ENCODE results near the gene RSAD1. TPM values are rescaled to one million over a fixed set of nuclear protein-coding genes. Genes with fewer than 3 reads are reported as not detected.

Gene RSAD1
- total and polyA plus RNA-seq, 8 donors = 20.1 to 49.4 (median 33.6) TPM

DNA sequence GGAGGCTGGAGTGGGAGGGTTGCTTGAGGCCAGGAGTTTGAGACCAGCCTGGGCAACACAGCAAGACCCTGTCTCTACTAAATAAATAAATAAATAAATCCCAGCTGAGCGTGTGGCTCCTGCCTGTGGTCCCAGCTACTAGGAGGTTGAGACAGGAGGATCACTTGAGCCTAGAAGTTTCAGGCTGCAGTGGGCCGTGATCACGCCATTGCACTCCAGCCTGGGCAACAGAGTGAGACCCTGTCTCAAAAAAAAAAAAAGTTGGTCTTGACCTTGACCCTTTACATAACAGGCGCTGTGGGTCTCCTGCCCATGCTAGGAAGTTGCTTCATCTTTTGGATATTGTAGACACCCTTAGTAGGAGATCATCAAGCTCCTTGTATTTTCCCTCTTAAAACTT is 41.3 kb upstream of the RSAD1 start:
- H3K4me1 ChIP-seq = peaks cover 6 to 17% (median 17%) of the 10 kb centered on the region in 3 donors
- TF ChIP-seq, protein P1, sequence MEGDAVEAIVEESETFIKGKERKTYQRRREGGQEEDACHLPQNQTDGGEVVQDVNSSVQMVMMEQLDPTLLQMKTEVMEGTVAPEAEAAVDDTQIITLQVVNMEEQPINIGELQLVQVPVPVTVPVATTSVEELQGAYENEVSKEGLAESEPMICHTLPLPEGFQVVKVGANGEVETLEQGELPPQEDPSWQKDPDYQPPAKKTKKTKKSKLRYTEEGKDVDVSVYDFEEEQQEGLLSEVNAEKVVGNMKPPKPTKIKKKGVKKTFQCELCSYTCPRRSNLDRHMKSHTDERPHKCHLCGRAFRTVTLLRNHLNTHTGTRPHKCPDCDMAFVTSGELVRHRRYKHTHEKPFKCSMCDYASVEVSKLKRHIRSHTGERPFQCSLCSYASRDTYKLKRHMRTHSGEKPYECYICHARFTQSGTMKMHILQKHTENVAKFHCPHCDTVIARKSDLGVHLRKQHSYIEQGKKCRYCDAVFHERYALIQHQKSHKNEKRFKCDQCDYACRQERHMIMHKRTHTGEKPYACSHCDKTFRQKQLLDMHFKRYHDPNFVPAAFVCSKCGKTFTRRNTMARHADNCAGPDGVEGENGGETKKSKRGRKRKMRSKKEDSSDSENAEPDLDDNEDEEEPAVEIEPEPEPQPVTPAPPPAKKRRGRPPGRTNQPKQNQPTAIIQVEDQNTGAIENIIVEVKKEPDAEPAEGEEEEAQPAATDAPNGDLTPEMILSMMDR (IDR thresholded peaks at IDR 0.05) = no peak
- no peaks in the 10 kb centered on the region for H3K36me3 ChIP-seq
- no peak overlapping the region for H3K27ac ChIP-seq
- no peaks in the 10 kb centered on the region for H3K9me3 ChIP-seq
- H3K4me3 ChIP-seq = no peak overlapping the region
- DNase-seq = no peak
- no peaks in the 10 kb centered on the region for H3K27me3 ChIP-seq
- 95 to 97% methylated on average over 4 of the region's 4 CpGs for WGBS, 2 donors
- ATAC-seq = no peak
- intact Hi-C loops (cut with DNase I) = no loop called here
- FAIRE-seq = no peak

DNA sequence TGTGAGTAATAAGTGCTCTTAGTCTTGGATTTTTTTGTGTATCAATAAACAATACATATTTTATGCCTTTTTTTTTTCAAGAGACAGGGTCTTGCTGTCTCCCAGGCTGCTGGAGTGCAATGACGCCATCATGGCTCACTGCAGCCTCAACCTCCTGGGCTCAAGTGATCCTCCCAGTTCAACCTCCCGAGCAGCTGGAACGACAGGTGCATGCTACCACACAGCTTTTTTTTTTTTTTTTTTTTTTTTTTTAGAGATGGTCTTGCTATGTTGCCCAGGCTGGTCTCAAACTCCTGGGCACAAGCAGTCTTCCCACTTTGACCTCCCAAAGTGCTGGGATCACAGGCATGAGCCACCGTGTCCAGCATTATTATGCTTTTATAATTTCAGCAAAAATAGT is 39.7 kb upstream of the RSAD1 start:
- ATAC-seq = no peak
- no peak for FAIRE-seq

DNA sequence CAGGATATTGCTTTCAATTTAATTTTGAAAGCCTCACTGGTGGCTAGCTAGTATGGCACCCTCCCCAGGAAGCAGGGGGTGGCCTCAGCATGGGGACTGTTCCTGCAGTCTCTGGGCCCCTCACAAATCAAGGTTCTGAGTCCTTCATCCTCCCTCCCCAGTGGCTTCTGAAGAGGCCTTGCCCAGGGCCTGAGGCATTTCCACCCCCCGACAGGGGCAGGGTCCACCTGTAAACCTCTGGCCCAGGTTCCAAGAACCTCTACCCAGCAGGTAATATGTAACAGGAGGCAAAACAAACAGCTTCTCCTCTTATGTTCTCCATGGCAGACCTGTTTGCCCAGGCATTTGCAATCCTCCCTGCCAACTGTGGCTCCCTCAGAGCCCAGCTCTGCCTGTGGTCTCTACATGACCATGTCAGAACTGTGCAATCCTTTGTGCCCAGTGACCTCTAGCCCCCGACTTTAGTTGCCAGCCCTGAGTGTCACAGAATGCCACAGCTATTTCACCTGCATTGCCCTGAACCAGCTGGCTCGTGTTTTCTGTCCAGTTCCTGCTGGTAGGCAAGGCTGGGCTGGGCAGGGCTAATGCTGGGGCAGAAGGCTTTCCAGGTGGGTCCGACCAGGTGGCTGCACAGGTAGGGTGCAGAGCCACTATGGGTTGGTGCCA is 38.4 kb upstream of the RSAD1 start:
- intact Hi-C loops (cut with DNase I) = no loop called here
- DNase-seq (peak in 5 of 6 donors; percentile 33 to 73 (median 52)), FAIRE-seq (no peak), ATAC-seq (peak; percentile 72 to 85 (median 84))
- Histone ChIP-seq H3K9me3 (no peaks in the 10 kb centered on the region), H3K4me3 (no peak overlapping the region), H3K36me3 (no peaks in the 10 kb centered on the region), H3K4me1 (peaks cover 13 to 29% (median 26%) of the 10 kb centered on the region in 3 donors), H3K27me3 (no peaks in the 10 kb centered on the region), H3K27ac (peak overlapping the region; percentile 56 to 72 (median 69))
- 14 to 18% methylated on average over 4 of the region's 4 CpGs for WGBS, 2 donors
- TF ChIP-seq, protein P1 (IDR thresholded peaks at IDR 0.05) = no peak

More for the DNA sequence above, 39.7 kb upstream of the RSAD1 start:
- Histone ChIP-seq H3K4me1 (peaks cover 13 to 29% (median 25%) of the 10 kb centered on the region in 3 donors), H3K27ac (no peak overlapping the region), H3K36me3 (no peaks in the 10 kb centered on the region), H3K27me3 (no peaks in the 10 kb centered on the region), H3K9me3 (no peaks in the 10 kb centered on the region), H3K4me3 (no peak overlapping the region)
- intact Hi-C loops (cut with DNase I) = no loop called here
- DNase-seq = no peak
- TF ChIP-seq, protein P1 (IDR thresholded peaks at IDR 0.05) = no peak
- 89 to 93% methylated on average over 4 of the region's 4 CpGs for WGBS, 2 donors

DNA sequence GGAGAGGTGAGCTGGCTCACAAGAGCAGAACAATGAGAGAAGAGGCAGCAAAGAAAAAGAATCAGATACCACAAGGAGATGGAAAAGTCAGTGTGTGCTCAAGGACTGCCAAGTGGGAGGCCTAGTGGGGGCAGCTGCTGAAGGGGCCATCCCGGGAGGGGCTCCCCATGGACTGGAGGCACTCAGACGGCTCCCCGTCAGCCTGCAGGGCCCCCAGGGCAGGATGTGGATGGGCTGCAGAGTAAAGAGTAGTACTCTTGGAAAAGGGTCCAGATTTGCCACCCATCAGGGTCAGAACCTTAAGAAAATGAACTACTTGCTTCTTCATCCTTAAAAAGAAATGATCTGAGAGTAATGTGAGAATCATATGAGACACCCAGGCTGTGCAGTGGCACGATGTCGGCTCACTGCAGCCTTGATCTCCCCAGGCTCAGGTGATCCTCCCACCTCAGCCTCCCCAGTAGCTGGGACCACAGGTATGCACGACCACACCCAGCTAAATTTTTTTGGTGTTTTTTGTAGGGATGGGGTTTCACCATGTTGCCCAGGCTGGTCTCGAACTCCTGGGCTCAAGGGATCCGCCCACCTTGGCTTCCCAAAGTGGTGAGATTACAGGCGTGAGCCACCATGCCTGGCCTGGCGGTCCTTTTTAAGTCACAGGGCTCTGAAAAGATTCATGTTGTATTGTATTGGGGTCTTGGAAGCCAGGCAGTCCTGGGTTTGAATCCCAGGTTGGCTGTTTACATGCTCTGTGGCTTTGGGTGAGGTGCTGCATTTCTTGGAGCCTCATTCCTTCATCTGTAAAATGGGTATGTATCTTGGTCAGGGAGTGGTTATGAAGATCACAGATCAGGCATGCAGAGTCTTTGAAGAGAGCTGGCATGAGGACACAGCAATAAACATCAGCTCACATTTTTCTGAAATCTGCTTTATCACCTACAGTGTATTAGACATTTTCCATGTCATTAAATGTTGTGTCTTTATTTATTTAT is 37.5 kb upstream of the RSAD1 start:
- FAIRE-seq = no peak
- 84 to 86% methylated on average over 10 of the region's 10 CpGs for WGBS, 2 donors
- H3K36me3 ChIP-seq = no peaks in the 10 kb centered on the region
- TF ChIP-seq, protein P1 (IDR thresholded peaks at IDR 0.05) = no peak
- intact Hi-C loops (cut with DNase I) = no loop called here
- H3K27ac ChIP-seq = peak overlapping the region; percentile 56 to 72 (median 69)
- ATAC-seq = no peak
- no peaks in the 10 kb centered on the region for H3K9me3 ChIP-seq
- peaks cover 13 to 29% (median 26%) of the 10 kb centered on the region in 3 donors for H3K4me1 ChIP-seq
- no peaks in the 10 kb centered on the region for H3K27me3 ChIP-seq
- no peak overlapping the region for H3K4me3 ChIP-seq
- DNase-seq = no peak
